Hypothalamus (tissue), 51 donors: ENCODE results near the gene PHF23.

ENCODE experiments used
- DNase-seq, 51 donors: peaks; one replicate each; lab custom pipeline; 2025; lab: John Stamatoyannopoulos, UW

The PHF23 gene

DNA sequence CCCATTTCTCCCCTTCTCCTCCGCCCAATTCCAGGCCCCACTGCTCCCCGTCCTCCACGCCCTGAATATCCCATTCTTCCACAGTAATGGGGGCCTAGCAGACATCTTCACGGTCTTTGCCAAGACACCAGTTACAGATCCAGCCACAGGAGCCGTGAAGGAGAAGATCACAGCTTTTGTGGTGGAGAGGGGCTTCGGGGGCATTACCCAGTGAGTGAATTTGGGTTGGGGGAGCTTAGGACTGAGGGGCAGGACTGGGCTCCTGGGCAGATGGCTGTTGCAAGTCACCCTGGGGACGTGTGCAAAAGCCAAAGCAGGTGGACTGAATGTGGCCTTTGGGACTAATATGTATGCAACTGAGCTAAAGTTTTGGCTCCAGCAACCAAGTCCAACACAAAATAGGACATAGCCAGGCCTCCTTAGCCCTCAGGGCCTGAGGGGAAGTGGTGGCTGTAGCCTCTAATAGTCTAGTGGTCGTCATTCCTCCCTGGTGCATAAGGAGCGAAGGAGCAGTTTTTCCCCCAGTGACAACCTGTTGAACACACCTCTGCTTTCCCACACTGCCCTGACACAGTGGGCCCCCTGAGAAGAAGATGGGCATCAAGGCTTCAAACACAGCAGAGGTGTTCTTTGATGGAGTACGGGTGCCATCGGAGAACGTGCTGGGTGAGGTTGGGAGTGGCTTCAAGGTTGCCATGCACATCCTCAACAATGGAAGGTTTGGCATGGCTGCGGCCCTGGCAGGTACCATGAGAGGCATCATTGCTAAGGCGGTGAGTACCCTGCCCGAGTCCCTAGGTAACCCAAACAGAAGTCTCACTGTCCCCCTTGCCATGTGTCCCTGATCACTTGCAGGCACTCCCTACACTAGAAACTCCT is 16.9 kb downstream of the PHF23 start:
- no peak for DNase-seq

DNA sequence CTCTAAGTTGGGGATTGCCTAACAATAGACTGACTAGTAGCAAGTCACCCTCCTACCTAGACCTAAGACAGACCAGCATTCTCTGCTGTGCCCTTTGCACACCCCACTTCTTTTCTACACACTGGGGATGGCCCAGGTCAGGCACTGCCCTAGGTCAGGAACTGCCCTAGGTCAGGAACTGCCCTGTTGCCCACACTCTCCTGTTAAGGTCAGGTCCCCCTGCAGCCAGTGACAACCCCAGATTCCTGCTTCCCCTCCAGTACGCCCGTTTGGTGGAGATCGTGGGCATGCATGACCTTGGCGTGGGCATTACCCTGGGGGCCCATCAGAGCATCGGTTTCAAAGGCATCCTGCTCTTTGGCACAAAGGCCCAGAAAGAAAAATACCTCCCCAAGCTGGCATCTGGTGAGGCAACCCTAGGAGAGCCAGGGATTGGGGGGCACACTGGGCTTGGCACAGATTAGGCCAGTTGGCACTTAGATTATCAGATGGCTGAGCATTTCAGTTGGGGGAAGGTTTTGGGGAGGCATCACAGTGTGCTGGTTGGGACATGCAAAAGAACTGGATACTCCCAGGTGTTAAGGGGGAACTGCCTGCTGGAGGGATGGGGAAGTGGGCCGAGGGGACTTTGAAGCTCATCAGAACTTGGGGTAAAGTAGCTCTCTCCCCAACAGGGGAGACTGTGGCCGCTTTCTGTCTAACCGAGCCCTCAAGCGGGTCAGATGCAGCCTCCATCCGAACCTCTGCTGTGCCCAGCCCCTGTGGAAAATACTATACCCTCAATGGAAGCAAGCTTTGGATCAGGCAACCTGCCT is 17.8 kb downstream of the PHF23 start:
- no peak for DNase-seq

DNA sequence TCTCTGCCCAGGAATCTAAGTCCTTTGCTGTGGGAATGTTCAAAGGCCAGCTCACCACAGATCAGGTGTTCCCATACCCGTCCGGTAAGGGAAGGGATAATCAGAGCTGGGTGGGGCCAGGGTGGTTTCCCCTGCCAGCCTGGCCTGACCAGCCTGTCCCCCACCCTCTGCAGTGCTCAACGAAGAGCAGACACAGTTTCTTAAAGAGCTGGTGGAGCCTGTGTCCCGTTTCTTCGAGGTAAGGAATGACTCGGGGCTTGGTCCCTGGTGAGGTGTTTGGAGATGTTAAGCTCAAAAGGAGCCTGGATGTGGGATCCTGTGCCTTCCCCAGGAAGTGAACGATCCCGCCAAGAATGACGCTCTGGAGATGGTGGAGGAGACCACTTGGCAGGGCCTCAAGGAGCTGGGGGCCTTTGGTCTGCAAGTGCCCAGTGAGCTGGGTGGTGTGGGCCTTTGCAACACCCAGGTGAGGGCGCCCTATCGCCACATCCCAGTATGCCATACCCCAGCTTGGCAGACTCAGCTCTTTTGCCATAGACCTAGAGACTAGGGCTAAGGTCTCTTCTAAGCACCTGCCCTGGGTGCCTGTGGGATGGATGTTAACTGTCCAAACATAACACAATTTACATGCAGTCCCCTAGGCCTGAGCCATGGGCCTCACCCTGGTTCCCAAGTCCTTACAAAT is 18.5 kb downstream of the PHF23 start:
- peak in 14 of 51 donors; percentile 18 to 47 (median 31) for DNase-seq

DNA sequence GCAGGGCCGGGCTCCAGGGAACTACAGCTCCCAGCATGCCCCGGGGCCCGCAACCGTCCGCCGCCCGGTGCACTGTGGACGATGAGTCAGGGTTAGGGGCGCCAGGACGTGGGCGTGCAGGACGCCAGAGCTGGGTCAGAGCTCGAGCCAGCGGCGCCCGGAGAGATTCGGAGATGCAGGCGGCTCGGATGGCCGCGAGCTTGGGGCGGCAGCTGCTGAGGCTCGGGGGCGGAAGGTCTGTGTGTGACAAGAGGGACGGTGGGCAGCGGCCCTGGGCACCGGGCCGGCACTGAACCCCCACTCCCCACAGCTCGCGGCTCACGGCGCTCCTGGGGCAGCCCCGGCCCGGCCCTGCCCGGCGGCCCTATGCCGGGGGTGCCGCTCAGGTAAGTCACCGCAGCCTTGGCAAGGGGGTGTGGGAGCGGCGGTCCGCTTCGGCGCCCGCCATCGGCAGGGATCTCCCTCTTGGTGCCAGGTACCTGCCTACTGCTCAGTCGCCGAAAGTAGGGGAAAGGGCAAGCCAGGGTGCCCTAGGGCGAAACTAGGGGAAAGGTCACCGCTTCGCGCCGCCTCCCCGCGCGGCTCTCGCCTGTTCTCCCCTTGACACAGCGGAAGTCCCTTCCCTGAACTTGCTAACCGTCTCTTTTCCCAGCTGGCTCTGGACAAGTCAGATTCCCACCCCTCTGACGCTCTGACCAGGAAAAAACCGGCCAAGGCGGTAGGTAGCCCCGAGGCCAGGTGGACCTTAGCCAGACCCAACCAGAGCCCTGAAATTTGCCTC is 19.3 kb downstream of the PHF23 start, which contains the start of the genes ACADVL and DLG4:
Gene ACADVL (plus strand): TSS at position 127 of the 781 bp plus-strand sequence. CDS start 47 bp downstream, at position 174.
Gene DLG4 (minus strand): TSS at position 25 of the 781 bp plus-strand sequence.
- peak in 50 of 51 donors; percentile 49 to 94 (median 85) for DNase-seq

DNA sequence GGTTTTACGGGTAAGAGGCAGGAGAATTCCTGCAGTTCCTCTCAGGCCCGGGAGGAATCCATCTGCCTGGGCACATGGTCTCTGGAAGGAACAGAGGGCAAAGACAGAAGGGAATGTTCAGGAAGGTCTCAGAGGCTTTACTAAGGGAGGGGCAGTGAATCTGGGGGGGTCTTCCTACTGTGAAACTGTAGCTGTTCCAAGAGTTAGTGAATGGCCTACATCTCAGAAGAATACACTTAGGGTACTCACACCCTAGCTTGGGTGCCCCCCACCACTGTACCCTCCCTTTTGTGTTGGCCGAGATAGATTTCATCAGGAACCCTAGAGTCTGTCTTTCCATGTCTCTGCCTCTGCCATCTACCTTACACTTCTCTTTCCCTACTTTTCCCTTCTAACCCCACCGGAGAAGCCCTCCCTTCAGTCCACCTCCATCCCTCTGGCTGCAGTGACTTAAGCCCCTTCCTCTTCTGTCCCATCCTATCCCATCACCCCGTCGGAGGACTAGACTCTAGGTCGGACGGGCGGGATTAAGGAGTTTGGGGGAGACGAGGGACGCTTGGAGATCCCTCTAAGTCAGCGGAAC is 19.9 kb downstream of the PHF23 start:
- no peak for DNase-seq

DNA sequence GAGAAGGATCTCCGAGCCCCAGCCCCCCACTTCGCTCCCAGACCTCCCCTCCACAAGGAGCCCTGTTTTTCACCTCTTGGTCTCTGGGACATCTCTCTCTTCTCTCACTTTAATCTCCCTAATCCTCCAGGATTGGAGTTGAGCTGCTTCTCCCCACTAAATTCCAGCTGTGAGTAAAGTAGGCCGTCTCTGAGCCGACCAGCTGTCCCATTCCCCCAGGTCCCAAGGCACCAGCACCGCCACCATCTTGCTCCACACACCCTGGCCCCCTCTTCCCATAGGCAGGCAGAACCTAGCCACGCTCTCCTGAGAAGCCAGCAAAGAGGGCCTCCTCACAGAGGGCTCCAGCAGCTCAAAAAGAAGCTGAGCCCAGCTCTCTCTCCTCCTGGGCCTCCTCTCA is 20.5 kb downstream of the PHF23 start:
- DNase-seq, result no peak

DNA sequence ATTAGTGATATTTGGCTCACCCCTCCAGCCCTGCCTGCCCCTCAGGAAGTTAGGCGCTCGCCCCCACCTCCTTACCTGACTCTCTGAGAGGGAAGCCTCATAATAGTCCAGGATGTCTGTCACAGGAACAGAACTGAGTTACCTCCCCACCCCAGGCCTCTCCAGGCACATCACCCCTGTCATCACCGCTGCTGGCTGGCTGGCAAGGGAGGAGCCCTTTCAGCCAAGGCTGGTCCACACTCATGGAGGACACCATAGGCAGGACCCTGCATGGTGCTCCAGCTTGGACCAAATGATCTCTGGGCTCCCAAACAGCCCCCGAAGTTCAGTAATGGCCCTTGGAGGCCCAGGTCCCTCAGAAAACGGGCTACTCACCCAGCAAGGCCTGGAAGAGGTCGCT is 21.1 kb downstream of the PHF23 start:
- no peak for DNase-seq

DNA sequence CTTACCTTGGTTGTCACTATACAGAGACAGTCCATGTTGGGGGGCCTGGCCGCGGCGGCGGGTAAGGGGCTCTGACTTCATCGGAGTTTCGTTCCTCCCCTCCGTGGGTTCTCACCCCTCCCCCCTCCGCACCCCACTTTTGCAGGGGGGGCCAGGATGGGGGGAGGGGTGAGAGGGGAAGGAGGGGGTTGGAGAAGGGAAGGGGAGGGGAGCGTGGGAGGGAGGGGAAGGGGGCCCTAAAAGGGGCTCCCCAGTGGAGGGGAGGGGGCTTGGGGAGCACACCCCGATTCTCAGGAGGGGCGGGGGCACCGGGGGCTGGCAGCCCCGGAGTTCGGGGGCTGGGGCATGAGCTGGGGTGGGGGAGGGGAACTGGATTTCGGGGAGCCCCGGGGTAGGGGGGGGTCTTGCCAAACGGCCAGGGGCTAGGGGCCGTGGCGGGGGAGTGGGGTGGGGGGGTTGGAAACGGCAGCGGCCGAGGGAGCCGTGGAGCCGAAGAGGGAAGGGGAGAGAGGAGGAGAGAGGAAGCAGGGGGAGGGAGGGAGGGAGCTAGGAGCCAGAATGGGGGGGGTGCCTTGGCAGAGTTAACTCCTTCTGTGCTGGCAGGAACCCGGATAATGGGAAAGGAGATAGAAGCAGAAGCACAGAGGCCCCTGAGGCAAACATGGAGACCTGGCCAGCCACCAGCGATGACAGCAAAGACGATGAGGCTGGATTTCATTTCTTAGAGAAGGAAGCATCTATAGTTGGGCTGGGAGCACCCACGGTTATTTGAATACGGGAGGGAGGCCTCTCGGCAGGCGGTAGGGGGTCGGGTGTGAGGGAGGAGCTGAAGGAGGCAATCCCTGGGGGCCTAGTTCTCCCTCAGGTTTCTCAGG is 21.9 kb downstream of the PHF23 start:
- peak in 25 of 51 donors; percentile 12 to 67 (median 39) for DNase-seq

DNA sequence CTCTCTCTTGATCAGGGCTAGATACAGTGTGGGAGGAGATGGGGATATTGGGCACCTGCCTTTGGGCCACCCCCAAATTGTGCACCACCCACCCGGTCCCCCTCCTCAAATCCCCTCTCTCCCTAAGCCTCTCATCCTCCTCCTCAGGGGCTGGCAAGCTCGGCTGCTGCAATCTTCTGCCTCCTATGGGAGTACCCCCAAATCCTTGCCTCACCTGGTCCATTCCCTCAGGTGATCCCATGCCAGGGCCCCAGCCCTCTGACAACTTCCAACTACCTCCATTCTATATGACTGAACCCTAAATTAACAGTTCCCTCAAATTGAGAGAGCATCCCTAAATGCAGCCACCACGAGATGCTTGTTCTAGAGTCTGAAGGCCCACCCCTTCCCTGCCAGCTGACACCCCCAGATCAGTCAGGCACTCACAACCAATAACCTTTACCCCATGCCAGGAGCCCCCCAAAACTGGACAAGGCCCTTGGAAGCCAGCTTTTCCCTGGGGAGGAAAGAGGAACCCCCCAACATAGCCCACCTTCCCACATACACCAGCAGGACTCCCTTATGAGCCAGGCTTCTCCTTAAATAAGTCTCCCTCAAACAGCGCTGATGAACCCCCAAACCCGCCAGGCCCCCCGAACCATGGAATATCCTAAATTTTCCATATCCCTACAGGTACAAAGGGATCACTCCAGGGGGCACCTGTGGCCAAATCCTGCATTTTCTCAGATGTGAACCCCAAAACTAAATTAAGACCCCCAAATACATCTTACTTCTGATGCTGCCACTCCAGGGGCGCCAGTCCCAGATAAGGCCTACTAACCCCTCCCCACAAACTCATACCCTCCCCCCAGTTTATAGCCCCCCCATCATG is 22.8 kb downstream of the PHF23 start:
- peak in 2 of 51 donors; percentile 11 to 19 for DNase-seq

DNA sequence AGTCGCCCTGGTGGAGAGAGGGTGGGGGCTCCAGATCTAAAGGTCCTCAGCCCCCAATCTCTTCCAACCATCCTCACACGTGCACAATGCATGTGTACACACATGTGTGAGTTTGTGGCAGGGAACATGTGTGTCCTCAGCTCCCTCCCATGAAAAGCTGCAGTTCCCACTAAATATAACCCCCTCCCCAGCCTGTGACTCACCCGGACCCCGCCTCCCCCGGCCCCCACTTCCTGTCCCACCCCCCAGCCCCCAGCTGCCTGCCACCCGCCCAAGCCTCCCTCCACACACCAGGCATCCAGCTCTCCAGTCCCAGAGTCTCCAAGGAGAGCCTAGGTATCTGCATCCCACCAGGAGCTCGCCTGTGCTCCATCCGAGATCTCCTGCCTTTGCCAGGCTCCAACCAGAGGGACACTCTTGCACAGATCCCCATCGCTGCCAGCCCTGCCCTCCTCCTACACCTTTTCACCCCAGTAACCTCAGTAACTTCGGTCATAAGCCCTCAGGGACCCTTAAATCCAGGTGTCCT is 23.5 kb downstream of the PHF23 start:
- peak in 2 of 51 donors; percentile 13 to 14 for DNase-seq

DNA sequence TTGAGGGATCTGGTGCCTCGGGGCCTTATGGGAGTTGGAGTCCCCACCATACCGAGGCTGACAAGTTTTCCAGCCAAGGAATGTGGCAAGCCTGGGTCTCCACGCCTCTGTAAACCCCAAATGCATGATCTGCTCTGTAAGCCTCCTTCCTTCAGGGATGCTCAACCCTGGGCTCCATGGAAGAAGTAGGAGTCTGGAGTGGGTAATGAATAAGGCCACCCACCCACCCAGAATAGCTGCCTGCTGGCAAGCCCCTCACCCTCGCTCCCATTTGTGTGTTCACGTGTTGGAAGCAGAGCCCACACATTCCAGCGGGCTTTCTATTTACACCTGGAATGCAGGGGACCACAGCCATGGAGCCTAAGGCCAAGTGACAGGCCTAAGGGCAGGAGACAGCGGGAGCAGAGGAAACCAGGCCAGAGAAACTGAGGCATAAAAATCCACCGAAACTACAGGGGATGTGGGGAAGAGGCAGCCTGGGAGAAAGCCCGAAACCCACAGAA is 24.1 kb downstream of the PHF23 start:
- peak in 4 of 51 donors; percentile 52 to 87 (median 59) for DNase-seq

DNA sequence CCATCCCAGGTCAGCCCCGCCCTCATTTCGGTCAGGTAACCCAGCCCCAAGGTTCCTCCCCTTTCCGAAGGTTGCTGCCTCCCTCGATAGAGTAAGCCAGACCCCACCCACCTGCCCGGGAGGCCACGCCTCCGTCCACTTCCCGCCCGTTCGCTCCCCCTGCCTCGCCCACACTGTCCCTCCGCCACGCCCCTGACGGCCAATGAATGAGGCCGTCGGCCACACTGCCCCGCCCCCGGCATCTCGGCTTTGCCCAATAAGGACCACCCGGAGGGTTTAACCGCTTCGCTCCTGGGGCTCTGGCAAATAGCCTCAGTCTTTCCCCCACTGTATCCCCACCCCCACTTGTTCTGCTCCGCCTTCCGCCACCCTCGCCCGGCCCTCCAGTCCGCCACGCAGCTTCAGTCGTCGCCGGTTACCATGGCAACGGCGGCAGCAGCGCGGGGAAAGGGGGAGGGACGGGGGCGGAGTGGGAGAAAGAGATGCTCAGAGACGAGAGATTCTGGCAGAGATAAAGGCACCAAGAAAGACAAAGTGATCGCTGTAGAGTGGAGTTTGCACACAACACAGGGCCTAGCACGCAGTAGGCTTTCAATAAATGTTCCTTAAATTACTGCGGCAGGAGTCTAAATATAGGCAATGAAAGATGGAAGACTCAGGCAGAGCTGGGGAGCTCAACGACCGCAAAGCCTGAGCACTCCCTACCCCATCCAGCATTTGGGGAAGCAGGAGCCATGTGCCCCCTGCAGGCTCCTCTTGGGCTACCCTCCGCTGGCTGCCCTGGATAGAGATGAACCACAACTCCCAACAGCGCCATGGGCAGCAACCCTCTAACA is 24.7 kb downstream of the PHF23 start:
- peak; percentile 58 to 98 (median 95) for DNase-seq

DNA sequence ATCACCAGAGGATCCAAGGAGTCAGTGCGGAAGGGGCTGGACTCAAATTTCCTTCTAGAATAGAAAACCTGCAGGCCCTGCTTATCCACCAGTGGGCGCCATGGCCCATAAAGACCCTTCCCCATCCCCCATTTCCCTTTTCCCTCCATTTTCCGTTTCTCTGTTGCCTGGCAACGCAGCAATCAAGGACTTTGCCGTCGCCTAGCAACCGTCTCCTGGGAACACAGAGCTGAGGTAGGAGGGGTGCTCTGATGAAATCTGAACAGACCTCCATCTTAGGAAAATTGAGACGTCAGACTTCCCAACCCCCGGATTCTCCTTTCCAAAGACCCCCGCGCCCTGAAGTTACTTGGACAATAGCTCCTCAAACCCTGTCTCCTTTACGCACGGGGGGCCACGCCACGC is 25.4 kb downstream of the PHF23 start:
- DNase-seq, result peak in 32 of 51 donors; percentile 56 to 90 (median 74)

DNA sequence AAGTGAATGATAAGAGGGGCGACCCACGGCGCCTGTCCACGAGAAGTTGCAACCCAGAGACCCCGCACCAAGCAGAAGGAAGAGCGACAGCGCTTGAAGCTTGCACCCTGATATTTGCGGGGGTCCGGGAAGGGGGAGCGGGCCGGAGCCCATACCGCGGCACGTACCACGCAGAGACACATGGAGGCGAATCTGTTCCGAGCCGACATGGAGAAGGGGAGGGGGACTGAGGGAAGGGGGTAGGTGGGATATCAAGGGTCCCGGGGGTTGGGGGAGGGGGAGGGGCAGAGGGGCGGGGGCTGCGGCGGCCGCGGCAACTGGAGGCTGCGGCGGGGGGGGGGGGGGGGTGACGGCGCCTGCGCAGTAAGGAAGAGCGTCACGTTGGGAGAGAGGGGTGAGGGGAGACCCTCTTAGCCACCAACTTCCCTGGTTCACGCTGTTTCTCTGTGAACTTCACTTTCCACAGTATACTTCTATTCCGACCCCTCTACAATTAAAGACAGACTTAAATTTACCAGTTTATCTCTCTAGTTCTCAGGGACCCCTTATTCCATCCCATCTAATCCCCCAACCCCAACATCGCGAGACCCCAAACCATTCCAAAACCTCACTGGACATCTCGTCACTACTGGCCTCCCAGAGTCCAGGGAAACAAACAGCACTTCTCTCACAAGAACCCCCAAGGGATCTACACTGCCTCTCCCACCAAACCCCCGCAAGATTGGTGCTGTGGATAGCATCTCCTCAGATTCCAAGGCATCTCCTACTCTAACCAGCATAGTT is 27.6 kb downstream of the PHF23 start:
- no peak for DNase-seq

DNA sequence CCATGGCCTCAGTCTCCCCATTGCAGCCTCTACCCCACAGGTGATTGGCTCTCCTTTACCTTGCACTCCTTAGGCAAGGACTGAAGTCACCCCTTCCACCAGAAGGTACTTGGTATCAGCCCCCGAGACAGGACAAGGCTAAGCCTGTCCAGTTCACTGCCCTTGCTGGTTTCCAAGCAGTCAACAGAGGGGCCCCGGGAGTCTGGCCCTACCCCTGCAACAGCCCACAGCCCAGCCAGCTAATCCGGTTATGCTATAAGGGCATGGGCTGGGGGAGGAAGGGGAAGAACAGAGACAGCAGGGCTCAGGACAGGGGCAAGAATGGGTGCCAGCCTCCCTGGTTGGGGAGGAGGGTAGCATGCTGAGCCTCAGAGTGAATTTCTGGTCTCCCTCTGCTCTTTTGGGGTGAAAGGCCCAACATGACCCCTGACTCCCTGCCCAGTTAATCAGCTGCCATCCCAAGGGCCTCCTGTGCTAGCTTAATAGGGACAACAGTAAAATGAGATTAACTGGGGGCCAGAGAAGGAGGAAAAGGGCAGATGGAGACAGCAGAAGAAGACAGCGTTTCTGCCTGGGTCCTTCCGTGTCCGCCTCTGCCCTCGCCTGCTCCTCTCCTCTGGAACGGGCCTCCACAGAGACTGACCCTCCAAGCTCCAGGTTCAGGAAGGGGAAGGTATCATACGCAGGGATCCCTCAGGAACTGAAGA is 30.4 kb downstream of the PHF23 start:
- no peak for DNase-seq
